Tibial nerve (tissue), 4 donors: ENCODE measurements around the gene CCDC170. TPM values are rescaled to one million over a fixed set of nuclear protein-coding genes. Genes with fewer than 3 reads are reported as not detected.

Source experiments
- DNase-seq, 2 donors: peaks; one replicate each; pipeline ENCODE4 v3.0.0-alpha.2; 2019; ENCODE audit warnings: low spot score in 2 of 2
- H3K27ac ChIP-seq, 4 donors: fragments of 200-600 bp; sonication (generic) in 3 of 4; one replicate each; pipeline ENCODE4 v1.5.1; 2017 to 2019; ENCODE audit warnings: mild to moderate bottlenecking in 1 of 4
- H3K27me3 ChIP-seq, 2 donors: fragments of 200-600 bp; sonication (generic) in 1 of 2; one replicate each; pipeline versions ENCODE4 v1.5.1 to v1.6.0; 2017 to 2019
- H3K36me3 ChIP-seq, 3 donors: fragments of 200-600 bp; sonication (generic); one replicate each; pipeline ENCODE4 v1.5.1; 2018 to 2019
- H3K4me1 ChIP-seq, 4 donors: fragments of 200-600 bp; sonication (generic) in 3 of 4; one replicate each; pipeline ENCODE4 v1.5.1; 2017 to 2019
- H3K4me3 ChIP-seq, 4 donors: fragments of 200-600 bp; sonication (generic) in 3 of 4; one replicate each; pipeline ENCODE4 v1.5.1; 2017 to 2019; ENCODE audit warnings: mild to moderate bottlenecking in 1 of 4, moderate library complexity in 1 of 4
- H3K9me3 ChIP-seq, 4 donors: fragments of 200-600 bp; sonication (generic) in 3 of 4; one replicate each; pipeline ENCODE4 v1.5.1; 2017 to 2019
- CTCF ChIP-seq, 5 experiments: fragments of 200-600 bp in 3 of 5; fragments of 450-650 bp in 2 of 5; sonication (generic) in 3 of 5; IDR thresholded peaks; one replicate each; pipeline ENCODE4 v1.5.1; 2016 to 2019; ENCODE audit warnings: antibody characterized with exemption in 5 of 5, mild to moderate bottlenecking in 3 of 5, moderate library complexity in 2 of 5
- EP300 ChIP-seq, 2 donors: sonication (generic); formaldehyde crosslinking; IDR thresholded peaks; one replicate each; pipeline ENCODE4 v1.6.1; 2017; ENCODE audit warnings: antibody characterized with exemption in 2 of 2, mild to moderate bottlenecking in 1 of 2
- POLR2A ChIP-seq, 2 donors: fragments of 450-650 bp; IDR thresholded peaks; one replicate each; pipeline ENCODE4 v1.6.1; 2017; ENCODE audit warnings: antibody characterized with exemption in 2 of 2, mild to moderate bottlenecking in 2 of 2, moderate library complexity in 2 of 2
- WGBS, 2 donors: methylation state at CpG; one replicate each; pipeline ENCODE4 v1.1.5; 2018; 5-methylcytosine and 5-hydroxymethylcytosine counted together
- total RNA-seq, 4 donors: library from RNA; depleted of rRNA; stranded (reverse); fragments of >200 nt; gene quantifications; one replicate each; pipeline ENCODE4 v1.1.0, GENCODE V29; 2016

Gene CCDC170
- total RNA-seq, 4 donors from 2014 or later, result 0.66 to 3.3 (median 1.4) TPM

- Histone ChIP-seq H3K9me3 (no peaks in the 10 kb centered on the region), H3K4me3 (no peak overlapping the region), H3K4me1 (peaks cover 0 to 26% (median 0%) of the 10 kb centered on the region in 4 donors), H3K27ac (no peak overlapping the region), H3K36me3 (no peaks in the 10 kb centered on the region), H3K27me3 (no peaks in the 10 kb centered on the region)
- TF ChIP-seq POLR2A (IDR thresholded peaks at IDR 0.05) (no peak), CTCF (IDR thresholded peaks at IDR 0.05) (no peak), EP300 (IDR thresholded peaks at IDR 0.05) (no peak)
- WGBS, 2 donors, result 48 to 50% methylated on average over 5 of the region's 5 CpGs
- DNase-seq, result no peak
These were observed 137.3 kb downstream of the CCDC170 start for GRCh38 chr6:151630991-151631655.

GRCh38 chr6:151632415-151632987, 138.7 kb downstream of the CCDC170 start:
- Histone ChIP-seq H3K36me3 (no peaks in the 10 kb centered on the region), H3K27ac (no peak overlapping the region), H3K4me3 (no peak overlapping the region), H3K9me3 (no peaks in the 10 kb centered on the region), H3K27me3 (no peaks in the 10 kb centered on the region), H3K4me1 (peaks cover 0 to 26% (median 0%) of the 10 kb centered on the region in 4 donors)
- TF ChIP-seq POLR2A (IDR thresholded peaks at IDR 0.05) (no peak), EP300 (IDR thresholded peaks at IDR 0.05) (no peak), CTCF (IDR thresholded peaks at IDR 0.05) (no peak)
- no peak for DNase-seq
- WGBS, 2 donors, result 80 to 82% methylated on average over 2 of the region's 2 CpGs

GRCh38 chr6:151633526-151634335, 139.9 kb downstream of the CCDC170 start:
- peaks cover 0 to 17% (median 0%) of the 10 kb centered on the region in 4 donors for H3K4me1 ChIP-seq
- WGBS, 2 donors, result 77% methylated on average over 5 of the region's 5 CpGs
- H3K9me3 ChIP-seq, result no peaks in the 10 kb centered on the region
- H3K27me3 ChIP-seq, result no peaks in the 10 kb centered on the region
- no peaks in the 10 kb centered on the region for H3K36me3 ChIP-seq
- no peak for TF ChIP-seq CTCF (IDR thresholded peaks at IDR 0.05)
- TF ChIP-seq EP300 (IDR thresholded peaks at IDR 0.05), result no peak
- no peak for DNase-seq
- H3K27ac ChIP-seq, result no peak overlapping the region
- no peak overlapping the region for H3K4me3 ChIP-seq

GRCh38 chr6:151634336-151634720, 140.5 kb downstream of the CCDC170 start:
- H3K4me3 ChIP-seq, result no peak overlapping the region
- no peaks in the 10 kb centered on the region for H3K27me3 ChIP-seq
- peaks cover 0 to 16% (median 0%) of the 10 kb centered on the region in 4 donors for H3K4me1 ChIP-seq
- no peaks in the 10 kb centered on the region for H3K36me3 ChIP-seq
- H3K27ac ChIP-seq, result no peak overlapping the region
- 90 to 94% methylated on average over 3 of the region's 3 CpGs for WGBS, 2 donors
- DNase-seq, result no peak
- TF ChIP-seq EP300 (IDR thresholded peaks at IDR 0.05) (no peak), CTCF (IDR thresholded peaks at IDR 0.05) (no peak), POLR2A (IDR thresholded peaks at IDR 0.05) (no peak)
- H3K9me3 ChIP-seq, result no peaks in the 10 kb centered on the region

- no peak for DNase-seq
- H3K27me3 ChIP-seq, result no peaks in the 10 kb centered on the region
- H3K4me1 ChIP-seq, result peaks cover 0 to 10% (median 0%) of the 10 kb centered on the region in 4 donors
- no peaks in the 10 kb centered on the region for H3K9me3 ChIP-seq
- 73 to 82% methylated on average over 3 of the region's 3 CpGs for WGBS, 2 donors
- H3K4me3 ChIP-seq, result no peak overlapping the region
- TF ChIP-seq POLR2A (IDR thresholded peaks at IDR 0.05) (no peak), EP300 (IDR thresholded peaks at IDR 0.05) (no peak), CTCF (IDR thresholded peaks at IDR 0.05) (no peak)
- H3K36me3 ChIP-seq, result no peaks in the 10 kb centered on the region
- H3K27ac ChIP-seq, result no peak overlapping the region
These were observed 141.9 kb downstream of the CCDC170 start for GRCh38 chr6:151635741-151636140.
